Liver (tissue), 3 donors: ENCODE measurements around the gene IP6K3.

Experiments used
- EGR1 ChIP-seq, 2 donors: IDR thresholded peaks; 2 replicates each; pipeline ENCODE4 v1.6.1; 2016 to 2018; ENCODE audit warnings: antibody characterized with exemption in 2 of 2, low read depth in 2 of 2
- GABPA ChIP-seq, 2 donors: IDR thresholded peaks in 1 of 2; conservative IDR thresholded peaks in 1 of 2; 2 replicates each; pipeline ENCODE4 v1.6.1; 2016; ENCODE audit warnings: antibody characterized with exemption in 2 of 2, mild to moderate bottlenecking in 1 of 2, moderate library complexity in 1 of 2
- JUND ChIP-seq, 2 donors: IDR thresholded peaks; 2 replicates each; pipeline ENCODE4 v1.6.1; 2016; ENCODE audit warnings: antibody characterized with exemption in 2 of 2
- RAD21 ChIP-seq, 2 donors: IDR thresholded peaks; 2 replicates each; pipeline ENCODE4 v1.6.1; 2016; ENCODE audit warnings: antibody characterized with exemption in 2 of 2, mild to moderate bottlenecking in 2 of 2
- RXRA ChIP-seq, 2 donors: IDR thresholded peaks; 2 replicates each; pipeline ENCODE4 v1.6.1; 2017 to 2018; ENCODE audit warnings: antibody characterized with exemption in 2 of 2, mild to moderate bottlenecking in 1 of 2
- SP1 ChIP-seq: IDR thresholded peaks from 2 replicates; pipeline ENCODE4 v1.6.1; 2018; ENCODE audit warnings: antibody characterized with exemption, mild to moderate bottlenecking
- TAF1 ChIP-seq: conservative IDR thresholded peaks from 2 replicates; pipeline ENCODE4 v1.6.1; 2016; ENCODE audit warnings: antibody characterized with exemption, mild to moderate bottlenecking
- YY1 ChIP-seq: IDR thresholded peaks from 2 replicates; pipeline ENCODE4 v1.6.1; 2016; ENCODE audit warnings: antibody characterized with exemption, mild to moderate bottlenecking
- TF ChIP-seq, protein P1 (sequence below): fragments of 150-350 bp; IDR thresholded peaks from 2 replicates; pipeline ENCODE4 v1.5.1; 2017; ENCODE audit warnings: improper control_type of control experiment, low read depth, low read length; ENCODE audit not compliant: missing input control
- TF ChIP-seq, protein P2 (sequence below): IDR thresholded peaks from 2 replicates; pipeline ENCODE4 v1.6.1; 2016; ENCODE audit warnings: antibody characterized with exemption
- TF ChIP-seq, protein P3 (sequence below): IDR thresholded peaks from 2 replicates; pipeline ENCODE4 v1.6.1; 2016; ENCODE audit warnings: antibody characterized with exemption
- TF ChIP-seq, protein P4 (sequence below): IDR thresholded peaks from 2 replicates; pipeline ENCODE4 v1.6.1; 2016; ENCODE audit warnings: antibody characterized with exemption, mild to moderate bottlenecking
- donor health status: healthy.
- donor health status: healthy.

DNA sequence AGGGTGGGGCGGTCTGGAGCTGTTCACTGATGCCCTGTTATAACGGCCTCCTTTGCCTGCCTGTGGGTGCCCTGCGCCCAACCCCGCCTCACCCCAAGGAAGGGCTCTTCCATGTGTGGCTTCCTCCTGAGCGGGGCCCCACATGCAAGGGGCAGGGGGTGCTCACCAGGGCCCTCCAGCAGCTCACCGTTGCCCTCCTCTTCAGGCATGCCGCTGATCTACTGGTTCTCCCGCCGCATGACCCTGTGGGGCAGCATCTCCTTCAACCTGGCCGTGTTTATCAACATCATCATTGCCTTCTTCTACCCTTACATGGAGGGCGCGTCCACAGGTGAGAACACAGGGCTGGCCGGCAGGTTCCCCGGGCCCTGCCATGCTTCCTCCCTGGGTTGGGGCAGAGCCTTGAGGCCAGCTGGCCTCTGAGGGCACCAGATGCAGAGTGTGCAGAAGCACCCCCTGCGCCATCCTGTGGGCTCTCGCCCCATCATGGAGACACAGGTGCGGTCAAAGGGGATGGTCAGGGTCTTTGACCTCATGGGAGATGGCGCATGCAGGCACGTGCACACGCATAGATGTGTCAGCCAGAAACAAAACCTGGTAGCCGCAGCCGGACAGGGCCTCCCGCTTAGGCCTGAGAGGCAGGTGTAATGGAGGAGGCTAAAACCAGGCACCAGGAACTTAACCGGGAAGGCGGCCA, 58.1 kb downstream of the IP6K3 start:
- TF ChIP-seq, protein P1, sequence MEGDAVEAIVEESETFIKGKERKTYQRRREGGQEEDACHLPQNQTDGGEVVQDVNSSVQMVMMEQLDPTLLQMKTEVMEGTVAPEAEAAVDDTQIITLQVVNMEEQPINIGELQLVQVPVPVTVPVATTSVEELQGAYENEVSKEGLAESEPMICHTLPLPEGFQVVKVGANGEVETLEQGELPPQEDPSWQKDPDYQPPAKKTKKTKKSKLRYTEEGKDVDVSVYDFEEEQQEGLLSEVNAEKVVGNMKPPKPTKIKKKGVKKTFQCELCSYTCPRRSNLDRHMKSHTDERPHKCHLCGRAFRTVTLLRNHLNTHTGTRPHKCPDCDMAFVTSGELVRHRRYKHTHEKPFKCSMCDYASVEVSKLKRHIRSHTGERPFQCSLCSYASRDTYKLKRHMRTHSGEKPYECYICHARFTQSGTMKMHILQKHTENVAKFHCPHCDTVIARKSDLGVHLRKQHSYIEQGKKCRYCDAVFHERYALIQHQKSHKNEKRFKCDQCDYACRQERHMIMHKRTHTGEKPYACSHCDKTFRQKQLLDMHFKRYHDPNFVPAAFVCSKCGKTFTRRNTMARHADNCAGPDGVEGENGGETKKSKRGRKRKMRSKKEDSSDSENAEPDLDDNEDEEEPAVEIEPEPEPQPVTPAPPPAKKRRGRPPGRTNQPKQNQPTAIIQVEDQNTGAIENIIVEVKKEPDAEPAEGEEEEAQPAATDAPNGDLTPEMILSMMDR: no peak
- no peak for TF ChIP-seq RAD21 (IDR thresholded peaks at IDR 0.05)
- TF ChIP-seq YY1: no peak
- no peak for TF ChIP-seq JUND (IDR thresholded peaks at IDR 0.05)
- TF ChIP-seq SP1: no peak
- TF ChIP-seq EGR1 (IDR thresholded peaks at IDR 0.05; ENCODE audit: low read depth in 2 of 2): no peak
- TF ChIP-seq, protein P2, sequence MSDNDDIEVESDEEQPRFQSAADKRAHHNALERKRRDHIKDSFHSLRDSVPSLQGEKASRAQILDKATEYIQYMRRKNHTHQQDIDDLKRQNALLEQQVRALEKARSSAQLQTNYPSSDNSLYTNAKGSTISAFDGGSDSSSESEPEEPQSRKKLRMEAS: no peak
- TF ChIP-seq TAF1: no peak
- TF ChIP-seq GABPA (IDR thresholded peaks at IDR 0.05 in 1 of 2, conservative IDR thresholded peaks at IDR 0.05 in 1 of 2): no peak
- TF ChIP-seq, protein P3, sequence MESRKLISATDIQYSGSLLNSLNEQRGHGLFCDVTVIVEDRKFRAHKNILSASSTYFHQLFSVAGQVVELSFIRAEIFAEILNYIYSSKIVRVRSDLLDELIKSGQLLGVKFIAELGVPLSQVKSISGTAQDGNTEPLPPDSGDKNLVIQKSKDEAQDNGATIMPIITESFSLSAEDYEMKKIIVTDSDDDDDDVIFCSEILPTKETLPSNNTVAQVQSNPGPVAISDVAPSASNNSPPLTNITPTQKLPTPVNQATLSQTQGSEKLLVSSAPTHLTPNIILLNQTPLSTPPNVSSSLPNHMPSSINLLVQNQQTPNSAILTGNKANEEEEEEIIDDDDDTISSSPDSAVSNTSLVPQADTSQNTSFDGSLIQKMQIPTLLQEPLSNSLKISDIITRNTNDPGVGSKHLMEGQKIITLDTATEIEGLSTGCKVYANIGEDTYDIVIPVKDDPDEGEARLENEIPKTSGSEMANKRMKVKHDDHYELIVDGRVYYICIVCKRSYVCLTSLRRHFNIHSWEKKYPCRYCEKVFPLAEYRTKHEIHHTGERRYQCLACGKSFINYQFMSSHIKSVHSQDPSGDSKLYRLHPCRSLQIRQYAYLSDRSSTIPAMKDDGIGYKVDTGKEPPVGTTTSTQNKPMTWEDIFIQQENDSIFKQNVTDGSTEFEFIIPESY: no peak
- TF ChIP-seq RXRA (IDR thresholded peaks at IDR 0.05): no peak
- TF ChIP-seq, protein P4, sequence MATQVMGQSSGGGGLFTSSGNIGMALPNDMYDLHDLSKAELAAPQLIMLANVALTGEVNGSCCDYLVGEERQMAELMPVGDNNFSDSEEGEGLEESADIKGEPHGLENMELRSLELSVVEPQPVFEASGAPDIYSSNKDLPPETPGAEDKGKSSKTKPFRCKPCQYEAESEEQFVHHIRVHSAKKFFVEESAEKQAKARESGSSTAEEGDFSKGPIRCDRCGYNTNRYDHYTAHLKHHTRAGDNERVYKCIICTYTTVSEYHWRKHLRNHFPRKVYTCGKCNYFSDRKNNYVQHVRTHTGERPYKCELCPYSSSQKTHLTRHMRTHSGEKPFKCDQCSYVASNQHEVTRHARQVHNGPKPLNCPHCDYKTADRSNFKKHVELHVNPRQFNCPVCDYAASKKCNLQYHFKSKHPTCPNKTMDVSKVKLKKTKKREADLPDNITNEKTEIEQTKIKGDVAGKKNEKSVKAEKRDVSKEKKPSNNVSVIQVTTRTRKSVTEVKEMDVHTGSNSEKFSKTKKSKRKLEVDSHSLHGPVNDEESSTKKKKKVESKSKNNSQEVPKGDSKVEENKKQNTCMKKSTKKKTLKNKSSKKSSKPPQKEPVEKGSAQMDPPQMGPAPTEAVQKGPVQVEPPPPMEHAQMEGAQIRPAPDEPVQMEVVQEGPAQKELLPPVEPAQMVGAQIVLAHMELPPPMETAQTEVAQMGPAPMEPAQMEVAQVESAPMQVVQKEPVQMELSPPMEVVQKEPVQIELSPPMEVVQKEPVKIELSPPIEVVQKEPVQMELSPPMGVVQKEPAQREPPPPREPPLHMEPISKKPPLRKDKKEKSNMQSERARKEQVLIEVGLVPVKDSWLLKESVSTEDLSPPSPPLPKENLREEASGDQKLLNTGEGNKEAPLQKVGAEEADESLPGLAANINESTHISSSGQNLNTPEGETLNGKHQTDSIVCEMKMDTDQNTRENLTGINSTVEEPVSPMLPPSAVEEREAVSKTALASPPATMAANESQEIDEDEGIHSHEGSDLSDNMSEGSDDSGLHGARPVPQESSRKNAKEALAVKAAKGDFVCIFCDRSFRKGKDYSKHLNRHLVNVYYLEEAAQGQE: no peak
